GM19043 (cell line): ENCODE results near the gene DIPK1B.
A peak's percentile ranks its signal among the peaks of the same experiment; 100 is the strongest.
"Not testable (repeated sequence)": the region's sequence is repeated elsewhere in the genome, so short reads cannot be mapped to it uniquely, and the experiment has no call there.

Source experiments
- ATAC-seq: cut with Tn5 transposase; IDR thresholded peaks from one replicate; pipeline ENCODE4 v1.9.1; 2021; ENCODE audit warnings: low read depth; ENCODE audit not compliant: unreplicated experiment

Gene DIPK1B

DNA sequence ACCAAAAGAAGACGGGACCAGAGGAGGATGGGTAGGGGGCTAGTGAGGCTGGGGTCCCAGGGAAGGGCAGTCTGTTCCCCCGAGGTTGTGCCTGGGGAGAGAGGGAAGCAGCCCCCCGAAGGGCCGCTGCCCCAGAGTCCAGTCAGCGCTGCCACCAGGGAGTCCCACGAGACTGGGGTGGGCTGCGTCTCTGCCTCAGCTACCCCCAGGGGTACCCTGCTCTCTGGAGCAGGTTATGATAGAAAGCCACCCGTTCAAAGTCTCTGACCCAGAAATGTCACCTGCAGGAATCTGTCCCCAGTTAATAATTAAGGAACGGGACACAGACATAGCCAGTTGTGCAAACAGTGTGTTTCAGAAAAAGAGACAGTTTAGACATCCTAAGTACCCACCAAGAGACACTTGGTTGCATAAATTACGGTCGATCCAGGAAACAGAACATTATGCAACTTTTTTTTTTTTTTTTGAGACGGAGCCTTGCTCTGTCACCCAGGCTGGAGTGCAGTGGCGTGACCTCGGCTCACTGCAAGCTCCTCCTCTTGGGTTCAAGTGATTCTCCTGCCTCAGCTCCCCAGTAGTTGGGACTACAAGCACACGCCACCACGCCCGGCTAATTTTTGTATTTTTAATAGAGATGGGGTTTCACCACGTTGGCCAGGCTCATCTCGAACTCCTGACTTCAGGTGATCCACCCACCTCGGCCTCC, 14.4 kb upstream of the DIPK1B start:
- ATAC-seq = no peak

DNA sequence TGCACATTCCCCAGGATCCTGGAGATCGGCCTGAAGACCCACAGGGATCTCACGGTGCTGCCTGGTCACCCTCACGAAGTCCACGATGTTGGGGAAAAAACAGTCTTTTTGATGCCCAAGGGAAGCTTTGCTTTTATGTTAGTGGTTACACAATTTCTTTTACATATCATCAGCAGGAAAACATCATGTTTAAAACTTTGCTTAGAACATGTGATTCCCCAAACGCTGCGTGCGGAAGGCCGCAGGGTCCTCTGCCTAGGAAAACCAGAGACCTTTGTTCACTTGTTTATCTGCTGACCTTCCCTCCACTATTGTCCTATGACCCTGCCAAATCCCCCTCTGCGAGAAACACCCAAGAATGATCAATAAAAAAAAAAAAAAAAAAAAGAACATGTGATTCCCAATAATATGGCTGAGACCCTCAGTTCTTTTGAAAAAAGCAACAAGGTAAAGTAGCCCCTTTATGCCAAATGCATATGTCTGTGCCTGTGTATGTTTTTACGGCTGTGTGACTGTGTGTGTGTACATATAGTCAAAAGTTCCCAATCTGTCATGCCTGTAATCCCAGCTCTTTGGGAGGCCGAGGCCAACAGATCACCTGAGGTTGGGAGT, 13.6 kb upstream of the DIPK1B start:
- no peak for ATAC-seq

DNA sequence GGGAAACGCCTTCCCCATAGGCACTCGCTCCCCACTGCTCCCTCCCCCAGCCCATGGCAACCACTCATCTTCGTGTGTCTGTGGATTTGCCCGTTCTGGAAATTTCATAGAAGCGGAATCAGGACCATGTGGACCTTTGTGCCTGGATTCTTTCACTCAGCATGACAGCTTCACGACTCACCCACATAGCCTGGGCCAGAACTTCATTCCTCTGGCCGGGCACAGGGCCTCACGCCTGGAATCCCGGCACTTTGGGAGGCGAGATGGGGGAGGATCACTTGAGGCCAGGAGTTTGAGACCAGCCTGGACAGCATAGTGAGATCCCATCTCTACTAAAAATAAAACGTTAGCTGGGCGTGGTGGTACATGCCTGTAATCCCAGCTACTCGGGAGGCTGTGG, 12.1 kb upstream of the DIPK1B start:
- ATAC-seq = no peak

DNA sequence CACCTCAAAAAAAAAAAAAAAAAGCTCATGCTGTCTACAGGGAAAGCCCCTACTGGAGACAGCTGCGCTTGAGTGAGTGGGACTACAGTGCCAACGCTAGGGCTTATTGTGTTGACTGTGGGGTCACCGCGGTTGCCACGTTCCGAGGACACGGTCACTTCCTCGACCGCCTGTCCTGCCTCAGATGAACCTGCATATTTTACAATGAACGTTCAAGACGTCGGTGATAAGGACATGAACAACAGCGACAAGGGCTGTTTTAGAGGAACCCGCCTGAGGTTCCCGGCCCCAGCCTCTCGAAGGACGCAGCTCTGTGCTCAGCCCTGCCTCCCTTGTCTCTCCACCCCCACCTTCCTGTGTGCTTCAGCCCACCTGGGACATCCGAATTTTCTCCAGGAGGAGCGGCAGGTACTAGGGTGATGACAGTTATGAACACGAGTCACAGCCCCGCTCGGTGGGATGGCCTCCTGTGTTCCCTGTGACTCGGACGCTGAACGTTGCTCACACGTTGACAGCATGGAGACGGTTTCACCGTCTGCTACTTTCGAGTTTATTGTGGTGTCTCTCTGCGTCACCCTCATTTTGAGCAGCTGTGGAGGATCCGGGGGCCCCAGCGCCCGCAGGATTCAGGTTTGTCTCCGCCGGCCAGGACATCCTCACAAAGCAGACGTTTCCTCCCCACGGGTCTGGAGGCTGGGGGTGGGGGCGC, 11.3 kb upstream of the DIPK1B start:
- peak; percentile 58 for ATAC-seq

DNA sequence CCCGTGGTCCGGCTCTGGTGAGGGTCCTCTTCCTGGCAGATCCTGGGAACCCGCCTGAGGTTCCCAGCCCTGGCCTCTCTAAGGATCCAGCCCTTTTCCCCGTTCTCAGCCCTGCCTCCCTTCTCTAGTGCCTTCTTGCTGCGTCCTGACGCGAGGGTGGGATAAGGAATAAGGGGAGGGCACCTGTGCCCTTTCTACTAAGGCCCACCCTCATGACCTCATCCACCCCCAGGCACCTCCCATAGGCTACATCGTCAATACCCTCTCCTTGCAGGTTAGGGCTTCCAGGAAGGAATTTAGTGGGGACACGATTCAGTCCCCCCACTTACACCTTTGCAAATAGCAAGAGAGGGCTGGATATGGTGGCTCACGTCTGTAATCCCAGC, 10.7 kb upstream of the DIPK1B start:
- no peak for ATAC-seq

DNA sequence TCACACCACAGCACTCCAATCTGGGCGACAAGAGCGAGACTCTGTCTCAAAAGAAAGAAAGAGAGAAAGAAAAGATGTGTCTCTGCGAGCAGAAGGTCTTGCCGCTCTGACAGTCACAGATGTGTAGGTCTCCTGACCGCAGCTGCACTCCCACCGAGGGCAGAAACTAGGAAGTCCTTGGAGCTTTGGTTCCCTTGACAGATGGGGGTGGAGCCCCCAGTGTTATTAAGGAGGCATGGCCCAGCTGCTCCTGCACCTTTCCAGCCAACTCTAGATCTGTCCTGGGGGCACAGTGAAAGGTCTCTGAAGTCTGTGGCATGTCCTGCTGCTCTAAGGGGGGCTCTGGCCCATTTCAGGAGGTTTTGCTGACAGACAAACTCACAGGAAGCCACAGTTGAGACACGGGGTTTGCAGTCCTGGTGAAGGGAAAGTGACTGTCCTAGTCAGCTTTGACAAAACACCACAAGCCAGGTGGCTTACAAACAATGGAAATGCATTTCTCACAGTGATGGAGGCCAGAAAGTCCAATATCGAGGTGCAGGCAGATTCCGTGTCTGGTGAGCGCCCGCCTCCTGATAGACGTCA, 9.0 kb upstream of the DIPK1B start:
- no peak for ATAC-seq

DNA sequence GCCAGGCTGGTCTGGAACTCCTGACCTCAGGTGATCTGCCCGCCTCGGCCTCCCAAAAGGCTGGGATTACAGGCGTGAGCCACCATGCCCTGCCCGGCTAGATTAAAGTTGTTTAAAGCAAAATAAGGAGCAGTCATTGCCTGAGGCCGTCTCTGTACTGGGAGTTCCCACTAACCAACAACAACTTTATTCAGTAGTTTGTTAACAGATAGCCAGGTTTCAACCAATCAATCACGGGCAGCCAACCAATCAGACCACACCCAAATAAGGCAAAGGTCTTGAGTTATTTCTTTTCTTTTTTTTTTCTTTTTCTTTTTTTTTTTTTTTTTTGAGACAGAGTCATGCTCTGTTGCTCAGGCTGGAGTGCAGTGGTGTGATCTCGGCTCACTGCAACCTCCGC, 7.6 kb upstream of the DIPK1B start:
- not testable (repeated sequence) for ATAC-seq

DNA sequence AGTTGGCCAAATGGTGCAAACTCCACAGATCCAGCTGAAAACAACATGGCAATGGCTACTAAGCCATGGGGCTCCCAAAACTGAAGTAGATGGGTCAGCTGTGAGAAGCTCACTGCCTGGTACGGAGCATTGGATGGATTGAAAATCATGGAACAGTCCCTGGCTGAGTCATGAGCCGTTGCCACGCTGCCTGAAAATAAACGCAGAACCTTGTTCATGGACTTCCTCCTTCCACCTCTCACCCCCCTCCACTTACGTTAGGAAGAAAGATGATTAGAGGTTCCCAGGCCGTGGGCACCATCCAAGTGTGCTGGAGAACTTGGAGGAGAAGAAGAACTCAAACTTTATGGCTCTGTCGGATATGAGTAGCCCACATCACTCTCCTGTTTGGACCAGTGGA, 6.8 kb upstream of the DIPK1B start:
- ATAC-seq = no peak

DNA sequence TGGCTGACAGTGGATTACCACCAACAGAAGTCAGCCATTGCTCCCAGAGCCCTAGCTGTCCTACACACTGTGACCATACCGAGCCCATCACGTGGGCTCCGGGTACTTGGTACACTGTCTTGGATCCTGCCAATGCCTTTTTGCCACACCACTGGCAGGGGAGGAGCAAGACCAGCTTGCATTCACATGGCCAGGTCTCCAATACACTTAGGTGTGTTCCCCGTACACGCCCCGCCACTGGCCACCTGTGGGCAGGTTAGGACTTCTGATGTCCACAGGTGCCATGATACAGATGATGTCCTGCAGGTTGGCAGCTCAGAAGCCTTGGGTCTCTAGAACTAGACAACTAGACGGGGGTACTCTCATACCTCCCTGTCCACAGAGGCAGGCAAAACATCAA, 5.4 kb upstream of the DIPK1B start:
- no peak for ATAC-seq

DNA sequence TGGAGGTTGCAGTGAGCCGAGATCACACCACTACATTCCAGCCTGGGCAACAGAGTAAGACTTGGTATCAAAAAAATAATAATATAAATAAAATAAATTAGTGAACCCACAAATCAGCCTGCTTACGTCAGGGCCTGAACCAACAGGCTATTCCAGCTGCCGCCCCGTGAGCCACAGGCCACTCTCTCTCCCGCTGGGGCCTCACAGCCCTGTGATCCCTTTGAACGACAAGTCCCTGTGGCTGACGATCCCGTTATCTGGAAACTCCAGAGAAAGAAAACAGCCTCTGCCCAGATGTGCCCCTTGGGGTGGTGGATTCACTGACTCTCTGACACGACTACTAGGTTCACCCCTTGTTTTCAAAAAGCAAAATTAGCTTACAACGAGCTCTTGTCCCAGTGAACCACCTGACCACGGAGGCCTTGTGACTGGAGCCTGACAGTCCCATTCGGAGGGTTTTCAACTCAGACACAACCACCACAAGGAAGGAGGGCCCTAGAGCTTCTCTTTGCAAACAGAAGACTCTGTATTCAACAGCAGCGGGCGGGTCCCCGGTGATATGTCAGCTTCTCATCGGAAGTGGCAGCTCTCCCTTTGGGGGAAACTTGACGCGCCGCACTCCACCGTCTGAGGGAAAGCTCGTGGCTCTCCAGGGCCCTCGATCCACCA, 4.4 kb upstream of the DIPK1B start:
- ATAC-seq = no peak

DNA sequence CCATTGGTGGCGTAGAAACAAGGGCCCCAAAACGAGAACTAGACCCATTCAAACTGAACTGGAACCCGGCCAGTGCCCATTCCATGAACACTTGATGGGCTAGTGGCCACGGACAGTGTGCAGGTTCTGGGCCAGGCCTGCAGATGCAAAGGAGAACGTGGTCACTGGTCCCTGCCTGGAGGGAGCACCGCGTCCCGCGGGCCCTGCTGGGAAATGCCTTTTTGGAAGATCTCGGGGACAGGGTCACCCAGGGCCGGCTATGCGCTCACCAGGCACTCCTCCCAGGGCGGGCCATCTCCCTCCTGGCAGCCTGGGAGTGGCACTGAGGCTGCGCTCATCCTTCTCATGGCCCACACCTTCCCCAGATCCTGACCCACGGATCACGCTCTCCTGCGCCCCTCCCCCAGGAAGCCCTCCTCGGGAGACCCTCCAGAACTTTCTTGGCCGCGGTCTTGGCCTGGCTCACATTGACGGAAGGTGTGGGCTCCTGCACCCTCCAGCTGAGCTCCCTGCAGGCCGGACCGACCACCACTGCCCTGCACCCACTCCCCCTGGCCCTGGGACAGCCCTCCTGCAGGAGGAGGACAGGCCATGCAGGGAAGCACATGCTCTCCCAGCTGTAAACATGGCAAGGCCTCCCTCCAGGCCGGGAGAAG, 2.8 kb upstream of the DIPK1B start:
- ATAC-seq = no peak

DNA sequence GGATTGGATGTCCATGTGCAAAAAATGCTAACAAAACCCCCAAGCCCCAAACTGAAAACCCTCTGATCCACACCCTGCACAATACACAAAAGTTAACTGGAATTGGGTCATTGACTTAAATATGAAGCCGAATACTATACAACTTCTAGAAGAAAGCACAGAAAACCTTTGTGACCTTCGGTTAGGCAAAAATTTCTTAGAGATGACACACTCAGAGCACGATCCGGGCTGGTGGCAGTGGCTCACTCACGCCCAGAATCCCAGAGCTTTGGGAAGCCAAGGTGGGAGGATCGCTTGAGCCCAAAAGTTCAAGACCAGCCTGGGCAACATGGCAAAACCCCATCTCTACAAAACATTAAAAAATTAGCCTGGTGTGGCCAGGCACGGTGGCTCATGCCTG, 1.8 kb upstream of the DIPK1B start:
- no peak for ATAC-seq

DNA sequence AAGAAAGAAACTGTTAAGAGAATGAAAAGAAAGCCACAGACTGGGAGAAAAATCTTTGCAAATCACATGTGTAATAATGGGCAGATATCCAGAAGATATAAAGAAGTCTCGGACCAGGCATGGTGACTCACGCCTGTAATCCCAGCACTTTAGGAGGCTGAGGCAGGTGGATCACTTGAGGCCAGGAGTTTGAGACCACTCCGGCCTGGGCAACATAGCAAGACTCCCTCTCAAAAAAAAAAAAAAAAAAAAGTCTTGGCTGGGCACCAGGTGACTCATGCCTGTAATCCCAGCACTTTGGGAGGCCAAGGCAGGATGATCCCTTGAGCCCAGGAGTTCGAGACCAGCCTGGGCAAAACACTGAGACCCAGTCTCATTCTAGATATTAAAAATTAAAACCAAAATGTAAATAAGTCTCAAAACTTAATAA, 1.1 kb upstream of the DIPK1B start:
- ATAC-seq = not testable (repeated sequence)

DNA sequence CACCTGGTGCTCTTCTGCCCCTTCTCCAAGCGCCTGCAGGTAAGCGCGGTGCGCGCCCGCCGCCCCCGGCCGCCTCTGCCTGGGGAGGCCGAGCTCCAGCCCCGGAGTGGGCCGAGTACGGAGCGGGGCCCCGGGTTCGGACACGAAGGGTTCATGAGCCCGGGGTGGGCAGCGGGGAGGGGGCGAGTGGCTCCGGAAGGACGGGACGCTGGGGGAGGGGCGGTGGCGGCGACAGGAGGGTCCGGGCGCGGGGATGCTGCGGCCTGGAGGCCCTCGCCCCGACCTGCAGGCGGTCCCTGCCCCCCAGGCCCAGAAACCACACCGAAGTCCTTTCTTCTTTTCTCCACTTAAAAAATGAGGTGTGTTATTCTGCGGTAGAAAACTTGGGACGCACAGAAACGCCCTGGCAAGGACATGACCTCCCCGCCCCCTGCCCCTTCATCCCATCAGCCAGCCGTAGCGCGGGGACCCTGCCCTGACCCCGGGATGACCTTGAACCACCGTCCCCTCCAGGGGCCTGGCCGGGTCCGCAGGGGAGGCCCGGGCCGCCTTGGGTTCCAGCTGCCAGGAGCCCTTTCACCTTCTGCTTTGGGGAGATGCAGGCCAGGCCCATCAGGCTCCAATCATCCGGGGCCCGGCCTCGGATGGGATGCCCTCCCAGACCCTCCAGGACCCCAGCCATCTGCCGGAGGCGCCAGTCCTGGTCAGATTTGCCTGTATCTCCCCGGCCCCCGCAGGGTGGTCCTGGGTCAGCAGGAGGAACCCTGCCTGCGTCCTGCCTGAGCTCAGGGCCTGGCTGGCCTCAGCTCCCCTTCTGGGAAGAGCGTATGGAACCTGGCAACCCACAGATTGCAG, 545 bp downstream of the DIPK1B start:
- ATAC-seq = no peak

DNA sequence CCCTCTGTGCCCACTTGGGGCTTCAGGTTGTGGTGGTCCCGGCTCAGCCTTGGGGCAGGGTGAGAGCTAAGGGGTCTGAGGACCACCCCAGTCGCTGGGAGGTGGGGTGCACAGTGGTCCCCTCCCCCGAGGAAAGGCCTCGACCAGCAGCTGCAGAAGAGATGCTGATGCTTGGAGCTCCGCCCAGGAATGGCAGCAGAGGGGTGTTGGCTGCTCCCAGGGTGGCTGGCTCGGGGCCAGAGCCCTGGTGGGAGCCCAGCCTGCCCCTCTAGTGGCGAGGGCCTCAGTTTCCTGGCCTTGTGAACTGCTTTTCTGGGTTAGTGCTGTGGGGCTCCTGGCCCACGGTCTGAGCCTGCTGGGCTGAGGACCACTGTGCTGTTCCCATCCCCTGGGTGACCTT, 1.2 kb downstream of the DIPK1B start:
- no peak for ATAC-seq

DNA sequence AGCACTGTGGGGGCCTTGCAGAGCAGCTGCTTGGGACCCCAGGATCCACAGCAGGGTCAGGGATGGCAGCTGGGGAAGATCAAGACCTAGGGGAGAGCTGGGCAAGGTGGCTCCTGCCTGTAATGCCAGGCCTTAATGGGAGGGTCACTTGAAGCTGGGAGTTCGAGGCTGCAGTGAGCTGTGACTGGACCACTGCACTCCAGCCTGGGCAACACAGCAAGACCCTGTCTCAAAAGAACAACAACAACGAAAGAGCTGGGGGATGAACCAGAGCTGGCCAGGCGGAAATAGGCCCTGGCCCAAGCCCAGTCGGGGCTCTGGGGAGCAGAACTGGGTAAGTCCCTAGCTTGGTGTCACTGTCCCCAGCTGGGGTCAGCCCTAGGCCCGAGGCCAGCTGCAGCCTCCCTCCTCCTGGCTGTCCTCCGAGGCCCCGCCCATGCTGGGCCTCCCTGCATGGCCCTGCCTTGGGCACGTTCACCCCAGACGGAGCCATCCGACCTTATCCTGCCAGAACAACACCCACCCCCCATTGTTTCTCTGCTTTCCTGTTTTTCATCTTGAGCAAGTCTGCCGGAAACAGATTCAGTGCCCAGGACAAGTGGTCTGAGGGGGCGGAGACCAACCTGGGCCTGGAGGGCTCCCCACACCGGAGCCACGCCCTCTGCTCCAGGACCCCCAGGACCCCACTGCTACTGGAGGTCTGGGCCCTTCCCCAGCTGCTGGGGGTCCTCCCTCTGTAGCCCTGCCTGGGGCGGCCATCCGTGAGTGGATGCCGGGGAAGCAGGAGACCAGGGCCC, 1.9 kb downstream of the DIPK1B start:
- no peak for ATAC-seq

DNA sequence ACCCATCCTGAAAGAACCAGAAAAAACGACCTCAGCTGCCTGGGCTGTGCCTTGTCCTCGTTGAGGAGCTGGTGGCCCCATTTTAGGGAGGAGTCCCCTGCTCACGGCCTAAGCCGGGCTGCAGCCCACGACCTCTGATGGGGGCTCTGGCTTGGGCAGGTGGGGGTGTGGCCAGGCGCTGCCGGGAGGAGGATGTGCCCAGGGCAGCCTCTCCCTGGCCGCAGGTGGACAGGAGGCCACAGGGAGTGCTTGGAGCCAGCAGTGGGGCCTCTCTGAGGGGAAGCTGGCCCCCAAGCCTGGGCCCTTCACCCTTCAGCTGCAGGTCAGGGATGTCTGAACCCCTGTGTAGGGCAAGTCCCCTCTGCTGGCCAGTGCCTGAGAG, 2.5 kb downstream of the DIPK1B start:
- no peak for ATAC-seq

DNA sequence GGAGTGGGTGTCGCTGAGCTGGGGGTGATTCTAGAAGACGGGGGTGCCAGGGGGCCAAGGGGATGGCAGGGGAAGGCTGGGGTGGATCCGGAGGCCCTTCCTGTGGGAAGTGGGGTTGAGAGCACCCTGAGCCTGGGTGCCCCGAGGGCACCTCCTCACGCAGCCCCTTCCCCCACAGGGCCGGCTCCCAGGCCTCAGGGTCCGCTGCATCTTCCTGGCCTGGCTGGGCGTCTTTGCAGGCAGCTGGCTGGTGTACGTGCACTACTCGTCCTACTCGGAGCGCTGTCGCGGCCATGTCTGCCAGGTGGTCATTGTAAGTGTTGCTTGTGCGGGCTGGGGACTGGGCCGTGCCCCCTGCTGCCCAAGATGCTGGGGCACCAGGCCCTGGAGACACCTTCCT, 5.0 kb downstream of the DIPK1B start:
- ATAC-seq = no peak
